ENCODE data around the gene FGFR2. TPM values are rescaled to one million over a fixed set of nuclear protein-coding genes. Genes with fewer than 3 reads are reported as not detected.
A peak's percentile ranks its signal among the peaks of the same experiment; 100 is the strongest.

Gene FGFR2
- total RNA-seq, 1 experiment from 2014 or later: 135 TPM

GRCh38 chr10:121484816-121485215, 113.4 kb downstream of the FGFR2 start:
- Histone ChIP-seq H3K23ac (ENCODE audit: insufficient read length, low read depth, low read length) (no peak overlapping the region), H3K9ac (ENCODE audit: extremely low read depth, insufficient read length, low read length) (no peak overlapping the region), H2BK120ac (ENCODE audit: low read depth, low read length, poor library complexity, severe bottlenecking) (no peak overlapping the region), H2BK15ac (ENCODE audit: low read depth, low read length) (no peak overlapping the region), H3K4me1 (ENCODE audit: insufficient read depth, low read length) (no peaks in the 10 kb centered on the region), H3K79me1 (ENCODE audit: insufficient read depth, low read depth, low read length, poor library complexity, severe bottlenecking) (no peaks in the 10 kb centered on the region), H3K27ac (ENCODE audit: insufficient read length, low read depth, low read length) (no peak overlapping the region), H3K14ac (ENCODE audit: insufficient read depth, low read length) (no peak overlapping the region), H3K4ac (ENCODE audit: low read depth, low read length) (no peak overlapping the region), H3K18ac (ENCODE audit: insufficient read length, low read depth, low read length) (no peak overlapping the region), H3K27me3 (ENCODE audit: insufficient read depth, low read length) (no peaks in the 10 kb centered on the region), H3K79me2 (ENCODE audit: insufficient read depth, low read length) (0 out of 2 replicates have a peak, but pooled peaks cover 1% of the 10 kb centered on the region), H3T11ph (ENCODE audit: low read length) (no peak overlapping the region), H3K23me2 (ENCODE audit: insufficient read length, low read depth, low read length, poor library complexity, severe bottlenecking) (no peaks in the 10 kb centered on the region), H4K91ac (ENCODE audit: insufficient read length, low read depth, low read length) (no peak overlapping the region), H2AFZ (ENCODE audit: low read length) (no peak overlapping the region), H4K20me1 (ENCODE audit: control insufficient read depth, insufficient read depth, insufficient read length) (no peaks in the 10 kb centered on the region), H2BK5ac (ENCODE audit: insufficient read length, low read length) (no peak overlapping the region), H2BK20ac (ENCODE audit: low read depth, low read length, poor library complexity, severe bottlenecking) (no peak overlapping the region), H2BK12ac (ENCODE audit: insufficient read length, low read depth, low read length) (no peak overlapping the region), H4K8ac (replicated peaks; ENCODE audit: insufficient read length, low read depth, low read length) (no peak overlapping the region), H3K56ac (ENCODE audit: insufficient read length, low read depth, low read length) (no peak overlapping the region), H3K4me2 (ENCODE audit: insufficient read depth, insufficient read length, low read length) (no peak overlapping the region), H2AK5ac (ENCODE audit: insufficient read length, low read length) (no peak overlapping the region), H3K9me3 (ENCODE audit: control insufficient read depth, low read depth, low read length) (no peaks in the 10 kb centered on the region), H4K5ac (ENCODE audit: insufficient read length, low read depth, low read length) (no peak overlapping the region)
- Mint-ChIP-seq H3K9me3 (no peaks in the 10 kb centered on the region), H3K4me1 (peaks cover 0 to 3% of the 10 kb centered on the region in 2 experiments; a peak in 1 of 4 replicates), H3K4me3 (no peak overlapping the region), H3K36me3 (ENCODE audit: insufficient read depth in 1 of 3, low read depth in 3 of 3) (peaks cover 69 to 97% (median 96%) of the 10 kb centered on the region in 3 experiments; a peak in 6 of 7 replicates), H3K27me3 (ENCODE audit: low read depth) (no peaks in the 10 kb centered on the region), H3K27ac (peak overlapping the region in 2 of 3 experiments; percentile 22 to 75; a peak in 4 of 7 replicates)
- no peak for DNase-seq
- no peak for TF ChIP-seq CTCF (conservative IDR thresholded peaks at IDR 0.05)
- WGBS (ENCODE audit: extremely low coverage, insufficient read length, low lambda C conversion rate): no CpG with 5 or more reads among the region's 13 CpGs

All from H9 (cell line).